Liver (tissue), 9 donors: ENCODE results near the gene RBM20. TPM values are rescaled to one million over a fixed set of nuclear protein-coding genes. Genes with fewer than 3 reads are reported as not detected.

ENCODE experiments used
- DNase-seq: peaks from one replicate; pipeline ENCODE4 v3.0.0-alpha.2; 2017; ENCODE audit warnings: low spot score
- H3K27ac ChIP-seq, 2 donors: one replicate each; pipeline ENCODE4 v1.7.0; 2013; ENCODE audit warnings: inconsistent platforms in 2 of 2, low read length in 2 of 2, control low read depth in 1 of 2, low read depth in 1 of 2, mild to moderate bottlenecking in 1 of 2
- H3K27me3 ChIP-seq, 4 donors: one replicate each; pipeline versions ENCODE4 v1.6.1 to v1.7.0; 2013; ENCODE audit warnings: low read length in 3 of 4, inconsistent platforms in 1 of 4, mild to moderate bottlenecking in 1 of 4, moderate library complexity in 1 of 4; ENCODE audit not compliant: control insufficient read depth in 4 of 4, insufficient read depth in 4 of 4
- H3K36me3 ChIP-seq, 4 donors: one replicate each; pipeline versions ENCODE4 v1.6.1 to v1.7.0; 2013; ENCODE audit warnings: low read length in 3 of 4, mild to moderate bottlenecking in 3 of 4, low read depth in 1 of 4, moderate library complexity in 1 of 4; ENCODE audit not compliant: control insufficient read depth in 4 of 4, insufficient read depth in 3 of 4
- H3K4me1 ChIP-seq, 4 donors: one replicate each; pipeline versions ENCODE4 v1.6.1 to v1.7.0; 2013; ENCODE audit warnings: low read length in 3 of 4, mild to moderate bottlenecking in 3 of 4, moderate library complexity in 1 of 4; ENCODE audit not compliant: control insufficient read depth in 4 of 4, insufficient read depth in 4 of 4
- H3K4me3 ChIP-seq, 3 donors: one replicate each; pipeline versions ENCODE4 v1.6.1 to v1.7.0; 2013; ENCODE audit warnings: low read length in 3 of 3, control low read depth in 1 of 3, low read depth in 1 of 3, mild to moderate bottlenecking in 1 of 3
- H3K9ac ChIP-seq, 2 donors: one replicate each; pipeline ENCODE4 v1.7.0; 2013; ENCODE audit warnings: low read length in 2 of 2, mild to moderate bottlenecking in 2 of 2, moderate library complexity in 2 of 2, control low read depth in 1 of 2, low read depth in 1 of 2
- H3K9me3 ChIP-seq, 4 donors: one replicate each; pipeline versions ENCODE4 v1.6.1 to v1.7.0; 2013; ENCODE audit warnings: low read length in 3 of 4; ENCODE audit not compliant: control insufficient read depth in 4 of 4
- ATF3 ChIP-seq: IDR thresholded peaks from 2 replicates; pipeline ENCODE4 v1.6.1; 2016; ENCODE audit warnings: antibody characterized with exemption
- CTCF ChIP-seq: fragments of 150-350 bp; IDR thresholded peaks from 2 replicates; pipeline ENCODE4 v1.5.1; 2017; ENCODE audit warnings: improper control_type of control experiment, low read depth, low read length; ENCODE audit not compliant: missing input control
- EGR1 ChIP-seq, 2 donors: IDR thresholded peaks; 2 replicates each; pipeline ENCODE4 v1.6.1; 2016 to 2018; ENCODE audit warnings: antibody characterized with exemption in 2 of 2, low read depth in 2 of 2
- FOXA1 ChIP-seq: IDR thresholded peaks from 2 replicates; pipeline ENCODE4 v1.6.1; 2016; ENCODE audit warnings: antibody characterized with exemption
- FOXA2 ChIP-seq: IDR thresholded peaks from 2 replicates; pipeline ENCODE4 v1.6.1; 2016; ENCODE audit warnings: antibody characterized with exemption
- GABPA ChIP-seq, 2 donors: IDR thresholded peaks in 1 of 2; conservative IDR thresholded peaks in 1 of 2; 2 replicates each; pipeline ENCODE4 v1.6.1; 2016; ENCODE audit warnings: antibody characterized with exemption in 2 of 2, mild to moderate bottlenecking in 1 of 2, moderate library complexity in 1 of 2
- HNF4A ChIP-seq, 2 donors: conservative IDR thresholded peaks; 2 replicates each; pipeline ENCODE4 v1.6.1; 2016; ENCODE audit warnings: antibody characterized with exemption in 2 of 2, mild to moderate bottlenecking in 2 of 2
- MAX ChIP-seq: IDR thresholded peaks from 2 replicates; pipeline ENCODE4 v1.6.1; 2016; ENCODE audit warnings: antibody characterized with exemption
- RAD21 ChIP-seq, 2 donors: IDR thresholded peaks; 2 replicates each; pipeline ENCODE4 v1.6.1; 2016; ENCODE audit warnings: antibody characterized with exemption in 2 of 2, mild to moderate bottlenecking in 2 of 2
- TAF1 ChIP-seq: conservative IDR thresholded peaks from 2 replicates; pipeline ENCODE4 v1.6.1; 2016; ENCODE audit warnings: antibody characterized with exemption, mild to moderate bottlenecking
- YY1 ChIP-seq: IDR thresholded peaks from 2 replicates; pipeline ENCODE4 v1.6.1; 2016; ENCODE audit warnings: antibody characterized with exemption, mild to moderate bottlenecking
- ZBTB33 ChIP-seq: IDR thresholded peaks from 2 replicates; pipeline ENCODE4 v1.6.1; 2016; ENCODE audit warnings: antibody characterized with exemption
- WGBS: extraction: QIAGEN DNeasy Blood & Tissue Kit; methylation state at CpG from one replicate; pipeline ENCODE4 v1.1.7; 2013; 5-methylcytosine and 5-hydroxymethylcytosine counted together
- polyA plus RNA-seq, 2 donors: library from polyadenylated mRNA; stranded (reverse) in 1 of 2; unstranded in 1 of 2; fragments of 200-250 nt in 1 of 2; fragments of >200 nt in 1 of 2; fragmentation: Nextera tagmentation in 1 of 2; extraction: Ambion mirVana in 1 of 2; gene quantifications; one replicate each; pipeline versions ENCODE4 v1.2.1 to v1.2.3, GENCODE V29; 2013 to 2015
- total RNA-seq, 2 donors: library from RNA; depleted of rRNA; stranded (reverse); fragments of >200 nt; gene quantifications; one replicate each; pipeline ENCODE4 v1.2.3, GENCODE V29; 2014
- TF ChIP-seq, protein P1 (sequence below): IDR thresholded peaks from 2 replicates; pipeline ENCODE4 v1.6.1; 2016; ENCODE audit warnings: antibody characterized with exemption, mild to moderate bottlenecking
- donor health status: healthy.
- donor health status: healthy.
- donor health status: healthy.
- donor health status: healthy.
- donor health status: healthy.

The RBM20 gene
- total and polyA plus RNA-seq, 4 donors = 0.03 to 0.08 (median 0.05) TPM; not detected in 1

GRCh38 chr10:110746254-110746826 is 102.2 kb downstream of the RBM20 start (continued):
- TF ChIP-seq, protein P1, sequence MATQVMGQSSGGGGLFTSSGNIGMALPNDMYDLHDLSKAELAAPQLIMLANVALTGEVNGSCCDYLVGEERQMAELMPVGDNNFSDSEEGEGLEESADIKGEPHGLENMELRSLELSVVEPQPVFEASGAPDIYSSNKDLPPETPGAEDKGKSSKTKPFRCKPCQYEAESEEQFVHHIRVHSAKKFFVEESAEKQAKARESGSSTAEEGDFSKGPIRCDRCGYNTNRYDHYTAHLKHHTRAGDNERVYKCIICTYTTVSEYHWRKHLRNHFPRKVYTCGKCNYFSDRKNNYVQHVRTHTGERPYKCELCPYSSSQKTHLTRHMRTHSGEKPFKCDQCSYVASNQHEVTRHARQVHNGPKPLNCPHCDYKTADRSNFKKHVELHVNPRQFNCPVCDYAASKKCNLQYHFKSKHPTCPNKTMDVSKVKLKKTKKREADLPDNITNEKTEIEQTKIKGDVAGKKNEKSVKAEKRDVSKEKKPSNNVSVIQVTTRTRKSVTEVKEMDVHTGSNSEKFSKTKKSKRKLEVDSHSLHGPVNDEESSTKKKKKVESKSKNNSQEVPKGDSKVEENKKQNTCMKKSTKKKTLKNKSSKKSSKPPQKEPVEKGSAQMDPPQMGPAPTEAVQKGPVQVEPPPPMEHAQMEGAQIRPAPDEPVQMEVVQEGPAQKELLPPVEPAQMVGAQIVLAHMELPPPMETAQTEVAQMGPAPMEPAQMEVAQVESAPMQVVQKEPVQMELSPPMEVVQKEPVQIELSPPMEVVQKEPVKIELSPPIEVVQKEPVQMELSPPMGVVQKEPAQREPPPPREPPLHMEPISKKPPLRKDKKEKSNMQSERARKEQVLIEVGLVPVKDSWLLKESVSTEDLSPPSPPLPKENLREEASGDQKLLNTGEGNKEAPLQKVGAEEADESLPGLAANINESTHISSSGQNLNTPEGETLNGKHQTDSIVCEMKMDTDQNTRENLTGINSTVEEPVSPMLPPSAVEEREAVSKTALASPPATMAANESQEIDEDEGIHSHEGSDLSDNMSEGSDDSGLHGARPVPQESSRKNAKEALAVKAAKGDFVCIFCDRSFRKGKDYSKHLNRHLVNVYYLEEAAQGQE = no peak
- TF ChIP-seq FOXA1 (no peak), ATF3 (no peak)

DNA sequence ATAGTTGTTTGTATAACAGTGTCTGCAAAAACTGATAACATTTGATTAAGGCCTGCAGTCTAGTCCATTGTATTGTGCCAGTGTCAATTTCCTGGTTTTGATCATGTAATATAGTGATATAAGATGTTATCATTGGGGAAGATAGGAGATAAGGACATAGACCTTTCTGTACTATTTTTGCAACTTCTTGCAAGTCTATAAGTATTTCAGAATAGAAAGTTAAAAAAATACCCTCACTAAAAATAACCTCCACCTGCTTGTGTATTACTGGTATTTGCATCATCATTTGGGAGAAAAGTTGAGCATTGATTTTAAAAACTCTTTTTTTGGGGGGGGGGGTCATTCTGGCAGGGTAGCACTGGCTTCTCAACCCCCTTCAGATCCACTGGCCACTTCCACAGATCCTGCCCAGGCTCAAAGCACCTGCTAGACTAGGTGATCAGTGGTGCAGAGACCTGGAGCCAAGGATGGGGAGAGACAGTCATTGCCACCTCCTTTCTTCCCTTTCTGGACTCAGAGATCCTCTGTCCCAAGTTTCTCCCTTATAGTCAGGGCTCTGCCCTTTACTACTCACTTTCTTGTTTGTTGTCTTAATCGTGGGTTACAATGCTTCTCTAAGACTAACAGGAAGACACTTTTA is 103.0 kb downstream of the RBM20 start:
- no peaks in the 10 kb centered on the region for H3K9me3 ChIP-seq
- 31% methylated on average over 1 of the region's 1 CpG for WGBS
- no peak for DNase-seq
- no peak overlapping the region for H3K4me3 ChIP-seq
- TF ChIP-seq FOXA2 (no peak), MAX (no peak), TAF1 (no peak), EGR1 (IDR thresholded peaks at IDR 0.05; ENCODE audit: low read depth in 2 of 2) (no peak), FOXA1 (no peak), ZBTB33 (no peak), HNF4A (conservative IDR thresholded peaks at IDR 0.05) (no peak), CTCF (no peak), YY1 (no peak), RAD21 (IDR thresholded peaks at IDR 0.05) (no peak), GABPA (IDR thresholded peaks at IDR 0.05 in 1 of 2, conservative IDR thresholded peaks at IDR 0.05 in 1 of 2) (no peak), ATF3 (no peak)
- TF ChIP-seq, protein P1 = no peak
- no peak overlapping the region for H3K27ac ChIP-seq
- H3K27me3 ChIP-seq = no peaks in the 10 kb centered on the region
- no peaks in the 10 kb centered on the region for H3K4me1 ChIP-seq
- no peaks in the 10 kb centered on the region for H3K36me3 ChIP-seq
- H3K9ac ChIP-seq = no peak overlapping the region
